Muscle of back (tissue), 13 donors: ENCODE data around the gene BEST3. TPM values are rescaled to one million over a fixed set of nuclear protein-coding genes. Genes with fewer than 3 reads are reported as not detected.

Experiments used
- DNase-seq, 3 donors: peaks; one replicate each; pipeline versions ENCODE4 v3.0.0 to v3.0.0-alpha.2; 2013
- long read RNA-seq, 9 donors: transcript quantifications; one replicate each; lab custom pipeline, GENCODE V29; 2026
- polyA plus RNA-seq, 10 donors: library from polyadenylated mRNA; unstranded; fragments of 120-200 nt; gene quantifications; one replicate each; pipeline ENCODE4 v1.2.1, GENCODE V29; 2013; ENCODE audit not compliant: insufficient read length in 10 of 10

The BEST3 gene
- 100 to 1,000 TPM in 1 of 10 donors, 10 to 100 TPM in 9; 32.8 to 112 (median 52.2) TPM for polyA plus RNA-seq
- long read RNA-seq, donor 1, partial matches to known transcripts = 0 of 4 reads
- long read RNA-seq, donor 1, other reads (novel, unspliced or antisense) = 0 of 4 reads
- long read RNA-seq, donor 2, partial matches to known transcripts = 0 of 1 reads
- long read RNA-seq, donor 2, other reads (novel, unspliced or antisense) = 0 of 1 reads
- long read RNA-seq, donor 3 = 0 reads
- long read RNA-seq, donor 4, partial matches to known transcripts = 0 of 3 reads
- long read RNA-seq, donor 4, other reads (novel, unspliced or antisense) = 0 of 3 reads
- long read RNA-seq, donor 5, partial matches to known transcripts = 0 of 5 reads
- long read RNA-seq, donor 5, other reads (novel, unspliced or antisense) = 0 of 5 reads
- long read RNA-seq, donor 6, partial matches to known transcripts = 0 of 11 reads
- long read RNA-seq, donor 6, other reads (novel, unspliced or antisense) = 6 of 11 reads
- long read RNA-seq, donor 7, partial matches to known transcripts = 0 of 3 reads
- long read RNA-seq, donor 7, other reads (novel, unspliced or antisense) = 0 of 3 reads
- long read RNA-seq, donor 8, partial matches to known transcripts = 0 of 1 reads
- long read RNA-seq, donor 8, other reads (novel, unspliced or antisense) = 0 of 1 reads
- long read RNA-seq, donor 9, partial matches to known transcripts = 0 of 1 reads
- long read RNA-seq, donor 9, other reads (novel, unspliced or antisense) = 0 of 1 reads

- DNase-seq = peak; percentile 34 to 59 (median 45)
Measured at GRCh38 chr12:69698769-69699540, at the start of gene BEST3. TSS of gene BEST3 (minus strand) at chr12:69699303. CDS start at chr12:69697798, 1,505 bp downstream.

DNA sequence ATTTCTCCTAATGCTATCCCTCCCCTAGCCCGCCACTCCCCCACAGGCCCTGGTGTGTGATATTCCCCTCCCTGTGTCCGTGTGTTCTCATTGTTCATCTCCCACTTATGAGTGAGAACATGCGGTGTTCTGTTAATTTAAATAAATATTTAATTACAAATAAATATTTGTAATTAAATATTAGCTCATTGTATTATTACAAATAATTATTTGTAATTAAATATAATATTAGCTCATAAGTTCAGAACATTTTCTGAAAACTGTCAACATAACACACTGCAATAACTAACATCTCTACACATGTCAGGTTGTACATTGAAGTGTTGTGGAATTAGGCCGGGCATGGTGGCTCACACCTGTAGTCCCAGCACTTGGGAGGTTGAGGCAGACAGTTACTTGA lies 45.0 kb upstream of the BEST3 start:
- no peak for DNase-seq

DNA sequence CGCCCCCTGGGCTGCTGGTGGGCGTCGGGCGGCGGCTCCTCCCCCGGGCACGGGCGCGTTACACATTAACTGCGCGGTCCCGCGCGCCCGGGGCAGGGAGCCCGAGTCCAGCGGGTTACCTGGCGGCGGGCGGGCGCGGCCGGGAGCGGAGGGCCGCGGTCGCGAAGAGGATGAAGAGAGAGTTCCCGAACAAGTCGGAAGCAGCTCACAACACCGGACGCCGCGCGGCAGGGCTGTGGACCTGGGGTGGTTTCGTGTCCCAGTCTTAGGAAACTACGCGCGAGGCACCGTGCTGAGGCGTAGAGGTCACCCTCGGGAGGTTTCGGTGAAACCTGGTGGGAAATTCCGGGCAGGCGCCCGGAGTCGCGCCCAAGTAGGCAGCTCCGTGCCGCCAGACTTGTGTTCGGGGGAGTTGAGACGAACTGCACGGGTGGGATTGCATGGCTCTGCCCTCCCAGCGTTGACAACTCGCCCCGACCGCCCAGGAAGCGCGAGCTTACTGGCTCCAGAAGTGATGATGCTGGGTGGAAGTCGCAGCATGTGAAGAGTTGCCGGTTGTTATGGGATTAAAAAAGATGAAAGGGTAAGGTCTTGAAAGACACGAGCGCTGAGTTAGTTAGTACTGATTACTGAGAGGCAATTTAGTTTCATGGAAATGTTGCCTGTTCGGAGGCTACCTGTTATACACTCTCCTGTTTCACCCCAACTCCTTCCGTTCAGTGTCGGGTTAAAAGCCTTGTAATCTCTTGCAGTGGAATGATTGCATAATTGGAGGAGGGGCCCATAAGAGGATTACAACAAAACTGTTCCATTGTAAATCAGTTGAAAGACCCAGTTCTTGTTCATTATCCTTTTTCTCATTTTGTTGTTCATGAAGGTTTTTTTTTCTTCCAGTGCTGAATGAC lies 40.4 kb upstream of the BEST3 start:
- peak; percentile 7 to 69 (median 44) for DNase-seq

DNA sequence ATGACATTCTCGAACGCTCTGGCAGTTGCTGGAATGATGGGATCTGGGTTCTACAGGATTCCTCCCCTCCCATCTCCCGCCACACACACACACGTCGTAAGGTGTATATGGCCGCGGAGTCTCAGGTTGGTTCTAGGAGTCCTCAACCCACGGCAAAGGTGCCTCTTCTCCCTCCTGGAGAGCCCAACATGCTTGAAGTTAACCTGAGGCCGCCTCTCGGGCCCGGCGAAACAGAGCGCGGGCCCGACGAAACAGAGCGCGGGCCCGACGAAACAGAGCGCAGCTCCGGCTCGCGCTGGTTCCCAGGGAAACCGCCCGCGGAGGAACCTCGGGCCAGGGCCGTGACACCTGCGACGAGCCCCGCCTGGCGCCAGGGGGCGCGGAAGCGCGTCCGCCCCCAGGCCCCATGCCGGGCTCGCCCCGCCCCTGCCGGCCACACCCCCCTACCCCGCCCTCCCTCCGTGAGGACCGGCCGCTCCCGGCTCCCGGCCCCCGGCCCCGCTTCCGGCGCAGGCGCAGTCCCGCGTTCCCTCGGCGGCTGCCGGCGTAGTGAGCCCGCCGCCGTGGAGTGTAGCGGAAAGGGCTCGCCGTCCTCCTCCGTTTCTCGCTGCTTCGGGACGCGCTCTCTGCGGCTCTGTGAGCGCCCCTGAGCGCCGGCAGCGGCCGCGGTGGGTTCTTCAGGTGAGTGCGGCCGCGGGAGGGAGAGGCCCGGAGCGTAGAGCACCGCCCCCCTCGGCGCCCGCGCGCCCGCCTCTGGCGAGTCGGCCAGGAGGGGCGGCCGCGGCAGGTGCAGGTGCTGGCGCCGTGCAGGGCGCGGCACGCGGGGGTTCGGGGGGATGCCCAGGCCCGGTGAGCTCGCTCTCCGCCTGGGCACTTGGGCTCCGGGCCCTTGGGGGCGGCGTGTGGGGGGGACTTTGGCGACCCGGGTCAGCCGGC lies 39.5 kb upstream of the BEST3 start, which contains the start of gene RAB3IP:
Gene RAB3IP, plus strand, starts transcription at position 510 of the 936 bp plus-strand sequence. CDS start 16,549 bp downstream, outside the sequence.
- DNase-seq = peak; percentile 83 to 90 (median 85)

DNA sequence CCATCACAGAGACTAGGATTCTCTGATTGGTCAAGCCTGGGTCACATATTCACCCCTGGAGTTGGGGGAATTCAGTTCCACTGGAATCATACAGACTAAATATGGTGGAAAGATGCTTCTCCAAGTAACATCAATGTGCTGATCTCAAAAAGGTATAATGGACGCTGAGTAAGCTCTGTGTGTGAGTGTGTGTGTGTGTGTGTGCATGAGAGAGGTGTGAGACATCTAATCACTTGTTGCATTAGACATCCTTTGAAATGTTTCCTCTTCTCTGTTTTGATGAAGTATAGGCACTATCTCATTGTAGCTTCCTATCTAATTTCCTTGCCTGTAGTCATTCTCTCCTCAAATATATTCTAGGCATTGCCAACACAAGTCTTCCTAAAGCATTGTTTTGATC lies 34.5 kb upstream of the BEST3 start:
- no peak for DNase-seq

GRCh38 chr12:69732088-69732487 lies 33.0 kb upstream of the BEST3 start:
- DNase-seq = no peak

GRCh38 chr12:69726922-69727321 lies 27.8 kb upstream of the BEST3 start:
- no peak for DNase-seq

GRCh38 chr12:69720750-69721149 lies 21.6 kb upstream of the BEST3 start:
- no peak for DNase-seq

DNA sequence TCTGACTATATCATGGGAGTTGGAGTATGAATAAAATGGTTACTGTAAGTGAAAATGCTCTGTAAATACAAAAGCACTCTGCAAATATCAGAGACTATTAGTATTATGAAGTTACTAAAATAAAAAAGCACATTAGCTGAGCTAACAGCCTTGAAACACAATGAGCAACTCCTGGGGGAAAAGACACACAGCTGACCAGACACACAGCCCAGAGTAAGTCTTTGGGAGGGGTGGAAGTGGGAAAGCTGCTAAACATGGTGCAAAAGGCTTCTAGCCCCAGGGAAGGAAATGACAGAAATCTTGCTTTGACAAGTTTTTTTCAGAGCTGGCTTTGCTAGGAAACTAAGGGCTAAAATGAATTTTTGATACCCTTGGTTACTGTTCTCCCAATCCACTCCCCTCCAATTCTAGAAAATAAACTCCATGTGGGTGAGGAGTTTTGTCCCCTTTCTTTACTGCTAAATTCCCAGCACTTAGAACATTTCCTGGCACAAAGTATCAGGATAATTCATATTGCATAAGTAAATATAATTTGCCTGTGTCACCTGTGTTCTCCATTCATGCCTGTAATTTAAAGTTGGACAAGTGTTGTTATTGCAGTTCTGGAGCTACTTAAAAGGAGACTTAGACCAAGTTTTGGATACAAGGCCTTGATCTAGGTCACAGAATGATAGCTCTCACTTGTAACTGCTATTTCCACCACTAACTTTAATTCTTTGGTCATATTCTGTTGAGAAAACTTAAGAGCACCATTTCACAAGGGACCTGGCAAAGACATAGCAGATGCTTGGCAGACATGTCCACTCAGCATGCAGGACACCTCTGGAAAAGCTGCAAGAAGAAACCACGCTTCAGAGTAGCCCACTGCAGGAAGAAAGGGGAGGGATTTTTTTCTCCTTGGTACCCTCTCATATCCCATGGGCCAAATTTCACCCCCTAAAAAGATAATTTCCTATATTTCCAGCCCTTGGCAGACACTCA lies 20.5 kb upstream of the BEST3 start:
- DNase-seq = no peak

DNA sequence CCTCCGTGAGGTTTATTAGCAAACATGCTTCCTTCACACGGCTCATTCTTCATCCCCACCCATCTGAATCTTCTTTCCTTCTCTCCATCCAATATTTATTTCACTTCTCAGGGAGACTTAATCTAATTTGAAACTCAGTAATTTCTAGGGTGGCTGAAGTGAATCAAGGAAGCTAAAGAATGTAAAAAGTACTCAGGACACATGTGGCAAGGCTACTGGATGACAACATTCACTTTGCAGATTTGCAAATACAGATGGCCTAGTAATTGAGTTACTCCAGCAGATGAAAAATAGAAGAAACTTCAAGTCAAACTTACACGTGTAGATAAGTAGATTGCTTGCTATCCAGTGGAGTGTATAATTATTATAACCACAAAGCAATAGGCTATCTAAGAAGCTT lies 15.4 kb upstream of the BEST3 start:
- DNase-seq = no peak

DNA sequence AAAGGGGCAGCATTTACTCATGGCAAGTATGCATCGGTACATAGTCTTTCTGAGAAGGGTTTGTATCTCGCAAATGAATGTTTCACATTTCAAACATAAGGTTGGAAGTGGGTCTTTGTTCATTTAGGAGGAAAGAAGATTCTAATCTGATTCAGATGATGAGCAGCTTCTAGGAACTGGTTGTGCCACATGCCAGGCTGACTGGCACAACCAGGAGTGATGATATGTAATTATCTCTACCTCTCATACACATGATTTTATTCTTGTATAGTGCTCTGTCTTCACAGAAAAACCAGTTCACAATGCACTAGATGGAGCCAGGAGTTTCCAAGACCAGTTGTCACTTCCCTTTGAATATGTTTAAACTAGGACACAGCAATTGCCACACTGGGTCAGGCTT lies 13.7 kb upstream of the BEST3 start:
- no peak for DNase-seq

- DNase-seq = no peak
Measured at GRCh38 chr12:69708649-69709048, 9.5 kb upstream of the BEST3 start.

GRCh38 chr12:69704357-69704756 lies 5.3 kb upstream of the BEST3 start:
- no peak for DNase-seq

DNA sequence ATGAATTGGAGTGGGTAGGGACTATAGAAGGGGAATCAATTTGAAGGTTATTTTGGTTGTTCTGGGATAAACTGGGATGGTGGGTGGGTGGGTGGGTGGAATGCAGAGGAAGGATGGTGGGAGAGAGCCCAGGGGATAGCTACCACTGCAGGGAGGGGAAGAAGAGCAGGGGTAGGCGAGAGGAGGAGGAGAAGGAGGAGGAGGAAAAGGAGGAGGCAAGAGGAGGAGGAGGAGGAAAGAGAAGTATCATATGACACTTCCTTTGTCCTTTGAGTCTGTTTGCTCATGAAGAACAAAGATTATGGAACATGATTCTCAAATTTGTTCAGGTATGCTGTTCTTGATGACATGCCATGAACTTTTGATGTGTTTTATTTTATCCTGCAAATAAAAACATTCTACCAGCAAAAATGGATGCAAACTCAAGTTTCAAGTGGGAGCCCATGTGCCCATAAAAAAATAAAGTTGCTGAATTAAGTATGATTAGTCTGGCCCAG lies 4.1 kb upstream of the BEST3 start:
- DNase-seq = no peak

- no peak for DNase-seq
Measured at GRCh38 chr12:69701826-69702225, 2.7 kb upstream of the BEST3 start.

- no peak for DNase-seq
Measured at GRCh38 chr12:69698054-69698453, 1.0 kb downstream of the BEST3 start.

GRCh38 chr12:69694123-69694522 lies 5.0 kb downstream of the BEST3 start:
- DNase-seq = no peak

DNA sequence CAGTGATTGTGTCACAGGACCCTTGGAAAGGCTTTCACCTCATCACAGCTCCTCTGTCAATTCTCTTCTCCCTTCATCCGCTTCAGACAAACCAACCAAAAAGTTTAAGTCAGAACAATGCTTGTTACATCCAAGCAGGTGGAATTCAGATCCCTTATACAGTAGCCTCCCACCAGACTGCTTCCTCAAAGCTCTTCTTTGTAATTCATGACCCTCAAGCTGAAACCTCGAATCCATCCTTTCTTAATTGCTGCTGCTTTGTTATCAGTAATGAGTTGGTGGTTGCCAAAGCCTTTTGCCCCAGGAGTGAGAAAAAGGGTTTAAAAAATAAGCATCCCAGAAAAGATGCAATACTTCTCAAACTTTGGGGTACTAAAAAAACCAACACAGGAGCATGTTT lies 9.5 kb downstream of the BEST3 start:
- DNase-seq = no peak
